ENCODE measurements around the gene CAPN1.
A peak's percentile ranks its signal among the peaks of the same experiment; 100 is the strongest.
"Not testable (repeated sequence)": the region's sequence is repeated elsewhere in the genome, so short reads cannot be mapped to it uniquely, and the experiment has no call there.

CAPN1 gene

DNA sequence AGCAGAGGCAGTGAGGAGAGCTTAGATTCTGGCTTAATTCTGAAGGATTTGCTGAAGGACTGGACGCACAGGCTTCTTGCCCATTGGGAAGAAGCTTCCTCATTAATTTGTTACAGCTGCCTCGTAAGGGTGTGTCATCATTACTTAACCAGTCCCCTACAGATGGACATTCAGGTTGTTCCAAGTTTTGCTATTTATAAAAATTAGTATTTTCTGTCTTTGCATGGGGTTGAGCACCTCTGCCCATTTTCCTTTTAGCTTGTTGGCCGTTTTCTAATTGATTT is 38.1 kb downstream of the CAPN1 start:
- no peak for DNase-seq

DNA sequence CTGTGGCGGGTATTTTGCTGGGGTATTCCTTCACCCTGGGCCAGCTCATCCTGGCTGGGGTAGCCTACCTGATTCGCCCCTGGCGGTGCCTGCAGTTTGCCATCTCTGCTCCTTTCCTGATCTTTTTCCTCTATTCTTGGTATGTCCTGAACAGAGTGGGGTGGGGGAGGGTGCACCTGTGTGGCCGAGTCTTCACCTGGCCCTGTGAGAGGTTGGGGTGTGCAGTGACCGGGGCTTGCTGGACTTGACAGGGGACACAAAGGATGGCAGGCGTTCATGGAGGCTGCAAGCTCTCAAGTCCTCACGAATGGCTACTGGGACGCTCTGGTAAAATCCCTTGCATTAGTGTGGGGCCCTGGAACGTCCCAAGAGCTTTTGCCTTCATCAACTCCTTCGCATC is 39.3 kb downstream of the CAPN1 start:
- DNase-seq: no peak

DNA sequence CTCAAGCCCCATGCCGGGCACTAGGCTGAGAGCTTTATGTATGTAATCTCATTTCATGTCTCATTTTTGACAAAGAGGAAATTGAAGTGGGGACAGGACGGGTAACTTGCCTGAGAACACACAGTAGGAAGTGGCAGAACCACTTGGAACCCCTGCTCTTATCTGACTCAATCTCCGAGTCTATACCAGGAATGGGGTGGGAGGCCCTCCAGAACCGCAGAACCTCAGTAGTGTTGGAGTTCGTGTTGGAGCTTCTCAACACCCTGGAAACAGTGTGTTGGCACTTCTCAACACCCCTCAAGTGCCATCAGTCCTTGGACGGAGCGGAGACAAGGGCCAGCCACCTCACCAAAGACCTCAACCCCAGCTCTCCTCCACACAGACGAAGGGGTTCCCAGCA is 41.3 kb downstream of the CAPN1 start:
- no peak for DNase-seq

DNA sequence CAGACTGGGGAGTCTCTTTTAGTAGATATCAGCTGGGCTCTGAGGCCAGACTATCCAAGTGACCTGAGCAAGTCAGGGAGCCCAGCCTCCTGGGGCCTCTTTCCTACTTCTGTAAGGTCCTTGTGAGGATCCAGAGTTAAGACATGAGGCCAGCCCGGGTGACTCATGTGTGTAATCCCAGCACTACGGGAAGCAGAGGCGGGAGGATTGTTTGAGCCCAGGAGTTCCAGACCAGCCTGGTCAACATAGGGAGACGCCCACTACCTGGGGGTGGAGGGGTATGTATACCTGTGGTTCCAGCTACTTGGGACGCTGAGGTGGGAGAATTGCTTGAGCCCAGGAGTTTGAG is 43.2 kb downstream of the CAPN1 start:
- no peak for DNase-seq

DNA sequence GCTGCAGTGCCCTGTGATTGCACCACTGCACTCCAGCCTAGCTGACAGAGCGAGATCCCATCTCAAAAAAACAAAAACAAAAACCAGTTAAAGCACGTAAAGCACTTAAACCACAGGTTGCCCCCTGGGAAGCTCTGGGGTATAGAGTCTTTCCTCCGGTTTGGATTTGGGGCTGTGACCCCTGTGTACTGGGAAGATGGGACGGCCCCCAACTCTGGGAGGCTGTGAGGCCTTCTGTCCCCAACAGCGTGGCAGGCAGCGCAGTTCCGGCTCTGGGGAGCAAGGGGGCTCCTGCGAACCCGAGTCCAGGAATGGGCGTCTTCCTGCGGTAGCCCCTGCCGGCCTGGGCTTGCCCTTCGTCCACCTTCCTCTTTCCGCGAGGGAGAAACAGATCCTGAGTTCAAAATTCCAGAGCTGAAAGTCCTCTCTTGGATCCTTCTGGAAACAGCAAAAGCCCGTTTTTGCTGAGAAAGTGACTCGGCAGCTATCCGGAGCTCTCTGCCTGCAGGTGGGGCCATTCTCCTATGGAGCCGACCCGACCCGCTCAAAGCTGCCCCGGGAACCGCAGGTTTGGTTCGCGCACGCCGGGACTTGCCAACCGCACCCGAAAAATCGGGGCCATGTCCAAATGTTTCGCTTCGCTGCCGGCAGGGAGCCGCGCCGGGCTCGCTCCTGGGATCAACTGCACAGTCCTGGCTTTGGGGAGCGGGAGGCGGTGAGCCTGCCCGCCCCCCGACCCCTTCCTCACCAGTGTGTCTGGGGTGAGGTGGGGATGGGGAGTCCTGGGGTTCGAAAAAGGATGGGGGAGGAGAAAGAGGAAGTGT is 43.8 kb downstream of the CAPN1 start:
- peak; percentile 17 to 31 for DNase-seq

DNA sequence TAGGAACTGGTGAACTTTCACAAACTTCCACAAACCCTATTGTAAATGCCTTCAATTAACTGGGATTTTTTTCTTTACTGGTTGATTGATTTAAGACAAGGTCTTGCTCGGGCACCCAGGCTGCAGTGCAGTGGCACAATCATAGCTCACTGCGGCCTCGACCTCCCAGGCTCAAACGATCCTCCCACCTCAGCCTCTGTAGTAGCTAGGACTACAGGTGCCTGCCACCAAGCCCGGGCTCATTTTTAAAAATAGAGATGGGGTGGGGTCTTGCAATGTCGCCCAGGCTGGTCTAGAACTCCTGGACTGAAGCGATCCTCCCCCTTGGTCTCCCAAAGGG is 44.3 kb downstream of the CAPN1 start:
- DNase-seq: no peak

DNA sequence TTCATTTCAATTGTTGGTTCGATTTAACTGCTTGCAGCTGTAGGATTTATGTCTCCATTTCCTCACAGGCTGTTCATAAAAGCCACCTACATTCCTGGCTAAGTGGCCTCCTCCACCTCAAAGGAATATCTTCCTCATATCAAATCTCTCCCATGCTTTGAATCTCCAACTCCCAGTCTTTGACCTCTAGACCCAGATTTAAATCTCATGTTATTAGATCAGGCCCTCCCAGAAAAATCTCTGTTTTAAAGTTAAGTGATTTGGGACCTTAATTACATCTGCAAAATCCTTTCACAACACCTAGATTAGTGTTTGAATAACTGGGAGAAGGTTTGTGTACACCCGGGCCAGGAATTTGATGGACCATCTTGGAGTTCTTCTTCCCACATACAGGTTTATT is 46.2 kb downstream of the CAPN1 start:
- DNase-seq: no peak

DNA sequence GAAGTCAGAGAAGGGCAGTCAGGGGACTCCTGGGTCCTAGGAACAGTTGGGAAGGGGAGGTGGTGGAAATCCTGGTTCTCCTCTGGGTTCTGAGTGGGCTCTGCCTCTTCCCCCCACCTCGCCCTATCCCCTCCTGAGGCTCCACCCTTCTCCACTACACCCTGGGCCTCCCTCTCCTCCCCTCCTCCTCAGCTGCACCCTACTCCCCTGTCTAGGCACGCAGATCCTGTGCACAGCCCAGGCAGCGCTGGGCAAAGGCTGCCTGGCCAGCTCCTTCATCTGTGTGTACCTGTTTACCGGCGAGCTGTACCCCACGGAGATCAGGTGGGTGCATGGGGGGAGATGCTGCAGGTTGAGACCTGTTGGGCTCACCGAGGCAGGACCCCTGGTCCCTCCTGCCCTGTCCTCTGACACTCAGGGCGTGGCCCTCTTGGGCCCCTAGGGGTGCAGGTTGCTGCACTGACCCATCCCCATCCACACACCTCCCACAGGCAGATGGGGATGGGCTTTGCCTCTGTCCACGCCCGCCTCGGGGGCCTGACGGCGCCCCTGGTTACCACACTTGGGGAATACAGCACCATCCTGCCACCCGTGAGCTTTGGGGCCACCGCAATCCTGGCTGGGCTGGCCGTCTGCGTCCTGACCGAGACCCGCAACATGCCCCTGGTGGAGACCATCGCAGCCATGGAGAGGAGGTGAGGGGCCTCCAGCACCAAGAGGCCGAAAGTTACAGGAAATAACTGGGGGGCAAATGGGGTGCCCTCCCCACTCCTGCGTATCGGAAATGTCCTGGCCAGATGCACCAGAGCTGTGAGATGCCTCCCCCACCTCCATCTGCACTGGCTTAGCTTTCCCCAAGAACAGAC is 54.7 kb downstream of the CAPN1 start:
- DNase-seq: no peak

DNA sequence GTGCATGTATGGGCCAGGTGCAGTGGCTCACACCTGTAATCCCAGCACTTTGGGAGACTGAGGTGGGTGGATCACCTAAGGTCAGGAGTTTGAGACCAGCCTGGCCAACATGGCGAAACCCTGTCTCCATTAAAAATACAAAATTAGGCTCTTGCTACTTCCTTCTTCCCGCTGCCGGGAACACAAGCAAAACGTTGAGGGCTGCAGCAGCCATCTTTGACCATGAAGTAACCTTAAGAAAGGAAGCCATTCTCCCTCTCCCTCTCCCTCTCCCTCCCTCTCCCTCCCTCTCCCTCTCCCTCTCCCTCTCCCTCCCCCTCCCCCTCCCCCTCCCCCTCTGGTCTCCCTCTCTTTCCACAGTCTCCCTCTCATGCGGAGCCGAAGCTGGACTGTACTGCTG is 56.6 kb downstream of the CAPN1 start:
- not testable (repeated sequence) for DNase-seq

DNA sequence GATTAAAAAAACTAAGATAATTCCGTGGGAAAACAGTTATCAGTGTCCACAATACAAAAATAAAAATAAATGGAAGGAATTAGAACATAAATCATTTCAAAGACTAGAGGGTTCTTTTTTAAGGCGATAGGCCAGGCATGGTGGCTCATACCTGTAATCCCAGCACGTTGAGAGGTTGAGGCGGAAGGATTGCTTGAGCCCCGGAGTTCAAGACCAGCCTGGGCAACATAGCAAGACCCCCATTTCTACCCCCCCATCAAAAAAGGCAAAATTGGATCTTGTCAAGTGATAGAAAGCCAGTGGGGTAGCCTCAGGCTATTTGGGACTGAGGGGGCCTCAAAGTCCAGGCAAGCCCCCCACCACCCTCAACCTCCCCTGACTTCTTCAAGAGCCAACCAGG is 59.4 kb downstream of the CAPN1 start:
- DNase-seq: no peak

DNA sequence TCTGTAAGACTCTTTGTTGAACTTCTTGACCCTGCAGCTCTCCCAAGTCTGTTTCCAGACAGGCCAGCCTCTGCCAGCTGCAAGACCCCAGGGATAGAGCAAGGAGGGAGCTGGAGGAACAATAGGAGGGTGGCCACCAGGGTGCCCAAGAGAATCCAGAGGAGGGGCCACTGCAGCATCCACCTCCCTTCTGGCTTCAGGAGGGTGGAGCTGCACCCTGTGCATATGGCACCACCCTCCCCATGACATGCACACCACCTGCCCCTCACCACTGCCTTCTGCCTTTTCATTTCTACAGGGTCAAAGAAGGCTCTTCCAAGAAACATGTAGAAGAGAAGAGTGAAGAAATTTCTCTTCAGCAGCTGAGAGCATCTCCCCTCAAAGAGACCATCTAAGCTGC is 60.0 kb downstream of the CAPN1 start:
- no peak for DNase-seq

DNA sequence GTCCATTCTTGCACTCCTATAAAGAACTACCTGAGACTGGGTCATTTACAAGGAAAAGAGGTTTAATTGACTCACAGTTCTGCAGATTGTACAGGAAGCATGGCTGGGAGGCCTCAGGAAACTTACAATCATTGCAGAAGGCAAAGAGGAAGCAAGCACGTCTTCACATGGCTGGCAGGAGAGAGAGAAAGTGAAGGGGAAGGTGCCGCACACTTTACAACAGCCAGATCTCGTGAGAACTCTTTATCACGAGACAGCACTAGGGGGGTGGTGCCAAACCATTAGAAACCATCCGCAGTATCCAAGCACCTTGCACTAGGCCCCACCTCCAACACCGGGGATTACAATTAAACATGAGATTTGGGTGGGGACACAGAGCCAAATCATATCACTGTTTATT is 60.7 kb downstream of the CAPN1 start:
- no peak for DNase-seq

DNA sequence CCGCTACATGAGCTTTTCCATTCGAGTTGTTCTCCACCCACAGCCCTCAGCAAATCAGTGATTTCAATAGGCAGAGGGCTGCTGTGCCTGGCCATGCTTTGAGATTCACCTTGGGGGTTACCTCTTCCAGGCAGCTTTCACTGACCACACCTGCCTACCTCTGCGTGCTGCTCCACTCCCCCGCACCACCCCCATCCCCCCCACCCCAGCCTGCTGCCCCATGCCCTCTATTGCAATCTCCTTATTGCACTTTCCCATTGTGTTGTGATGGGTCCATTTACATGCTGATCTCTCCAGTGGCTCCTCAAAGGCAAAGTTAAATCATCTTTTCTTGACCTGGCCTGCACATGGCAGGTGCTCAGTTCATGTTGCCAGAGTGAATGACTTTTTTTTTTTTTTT is 62.1 kb downstream of the CAPN1 start:
- no peak for DNase-seq

DNA sequence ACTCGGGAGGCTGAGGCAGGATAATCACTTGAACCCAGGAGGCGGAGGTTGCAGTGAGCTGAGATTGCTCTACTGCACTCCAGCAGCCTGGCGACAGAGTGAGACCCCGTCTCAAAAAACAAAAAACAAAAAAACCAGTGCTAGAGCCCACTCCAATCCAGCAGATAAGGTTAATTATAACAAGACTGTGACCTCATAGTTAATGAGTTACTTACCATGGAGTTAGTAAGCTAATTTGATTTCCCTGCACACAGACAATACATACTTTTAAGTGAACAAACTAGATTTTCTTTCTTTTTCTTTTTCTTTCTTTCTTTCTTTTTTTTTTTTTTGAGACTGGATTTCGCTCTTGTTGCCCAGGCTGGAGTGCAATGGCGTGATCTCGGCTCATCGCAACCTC is 63.3 kb downstream of the CAPN1 start:
- DNase-seq: not testable (repeated sequence)

DNA sequence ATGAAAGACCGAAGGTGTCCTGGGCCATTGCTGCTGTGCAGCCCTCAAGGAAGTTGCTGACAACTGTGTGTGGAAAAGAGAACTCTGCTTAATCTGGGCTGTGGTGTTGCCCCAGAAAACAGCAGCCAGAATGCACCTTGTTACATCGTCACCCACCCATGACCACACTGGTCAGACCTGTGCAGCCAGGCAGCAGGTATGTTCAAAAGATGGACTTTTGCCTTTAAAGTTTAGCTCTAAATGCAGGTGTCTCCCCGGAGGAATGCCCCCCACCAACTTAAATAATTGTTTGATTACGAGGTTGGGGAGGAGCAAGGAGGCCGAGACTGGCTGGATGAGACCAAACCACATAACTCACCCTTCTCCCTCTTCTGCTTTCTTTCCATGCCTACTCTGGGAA is 64.8 kb downstream of the CAPN1 start:
- no peak for DNase-seq

DNA sequence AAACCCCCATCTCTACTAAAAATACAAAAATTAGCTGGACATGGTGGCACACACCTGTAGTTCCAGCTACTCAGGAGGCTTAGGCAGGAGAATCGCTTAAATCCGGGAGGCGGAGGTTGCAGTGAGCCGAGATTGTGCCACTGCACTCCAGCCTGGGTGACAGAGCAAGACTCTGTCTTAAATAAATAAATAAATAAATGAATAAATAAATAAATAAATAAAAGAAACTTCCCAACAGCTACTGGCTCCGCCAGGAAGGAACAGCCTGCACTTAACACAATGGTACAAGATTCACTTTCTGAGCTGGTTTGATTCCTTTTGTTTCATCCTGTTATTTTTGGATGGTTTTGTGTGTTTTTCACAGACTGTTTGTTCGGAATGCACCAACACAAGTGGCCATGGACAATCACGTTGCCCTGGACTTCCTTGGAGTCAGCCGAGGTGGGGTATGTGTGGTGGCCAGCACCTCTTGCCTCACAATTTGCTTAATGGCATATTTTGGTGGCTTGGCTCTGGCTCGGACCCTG is 66.5 kb downstream of the CAPN1 start:
- not testable (repeated sequence) for DNase-seq

DNA sequence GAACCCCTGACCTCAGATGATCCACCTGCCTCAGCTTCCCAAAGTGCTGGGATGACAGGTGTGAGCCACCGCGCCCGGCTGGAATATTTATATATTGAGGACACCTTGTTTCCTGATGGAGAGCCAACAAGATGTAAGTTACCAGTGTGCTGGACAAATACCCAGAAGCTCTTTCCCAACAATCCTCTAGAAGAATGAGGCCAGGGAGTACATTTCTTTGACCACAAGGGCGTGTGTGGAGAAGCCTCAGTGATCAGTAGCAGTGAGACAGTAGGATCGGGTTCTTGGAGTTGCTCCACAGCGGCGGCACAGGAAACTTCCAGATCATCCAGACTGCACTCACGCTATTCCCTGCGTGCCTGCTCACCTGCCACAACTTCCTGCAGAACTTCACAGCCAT is 69.7 kb downstream of the CAPN1 start:
- no peak for DNase-seq

DNA sequence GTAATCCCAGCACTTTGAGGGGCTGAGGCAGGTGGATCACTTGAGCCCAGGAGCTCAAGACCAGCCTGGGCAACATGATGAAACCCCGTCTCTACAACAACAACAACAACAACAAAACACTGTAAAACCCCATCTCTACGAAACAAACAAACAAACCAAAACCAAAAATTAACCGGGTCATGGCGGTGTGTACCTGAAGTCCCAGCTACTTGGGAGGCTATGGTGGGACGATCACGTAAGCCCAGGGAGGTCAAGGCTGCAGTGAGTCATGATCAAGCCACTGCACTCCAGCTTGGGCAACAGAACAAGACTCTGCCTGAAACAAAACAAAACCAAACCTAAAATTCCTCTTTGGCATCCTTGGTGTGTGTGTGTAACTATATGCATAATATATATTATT is 73.0 kb downstream of the CAPN1 start:
- no peak for DNase-seq

DNA sequence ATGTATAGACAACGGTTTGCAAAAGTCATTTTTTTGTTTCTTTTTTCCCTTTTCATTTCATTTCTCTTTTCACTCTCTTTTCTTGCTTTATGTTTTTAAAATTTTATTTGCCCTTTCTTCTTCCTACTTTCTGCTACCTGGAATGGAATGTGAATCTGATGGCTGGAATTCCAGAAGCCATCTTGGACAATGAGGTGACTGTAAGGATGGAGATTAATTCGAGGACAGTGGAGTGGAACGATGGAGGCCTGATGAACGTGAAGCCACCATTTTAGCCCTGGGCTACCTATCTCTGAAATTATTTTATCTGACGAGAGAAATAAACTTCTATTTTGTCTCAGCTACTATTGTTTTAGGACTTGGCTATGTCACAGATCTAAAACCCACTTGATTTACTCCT is 77.3 kb downstream of the CAPN1 start:
- DNase-seq: no peak

DNA sequence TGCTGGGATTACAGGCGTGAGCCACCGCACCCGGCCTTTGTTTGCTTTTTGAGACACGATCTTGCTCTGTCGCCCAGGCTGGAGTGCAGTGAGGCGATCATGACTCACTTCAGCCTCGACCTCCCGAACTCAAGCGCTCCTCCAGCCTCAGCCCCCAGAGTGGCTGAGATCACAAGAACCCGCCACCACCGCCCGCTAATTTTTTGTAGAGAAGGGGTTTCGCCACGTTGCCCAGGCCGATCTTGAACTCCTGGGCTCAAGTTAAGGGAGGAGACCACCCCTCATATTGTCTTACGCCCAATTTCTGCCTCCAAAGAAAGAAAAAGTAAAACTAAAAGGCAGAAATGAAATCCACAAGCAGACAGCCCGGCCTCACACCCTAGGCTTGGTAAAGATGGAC is 78.6 kb downstream of the CAPN1 start:
- DNase-seq: no peak

DNA sequence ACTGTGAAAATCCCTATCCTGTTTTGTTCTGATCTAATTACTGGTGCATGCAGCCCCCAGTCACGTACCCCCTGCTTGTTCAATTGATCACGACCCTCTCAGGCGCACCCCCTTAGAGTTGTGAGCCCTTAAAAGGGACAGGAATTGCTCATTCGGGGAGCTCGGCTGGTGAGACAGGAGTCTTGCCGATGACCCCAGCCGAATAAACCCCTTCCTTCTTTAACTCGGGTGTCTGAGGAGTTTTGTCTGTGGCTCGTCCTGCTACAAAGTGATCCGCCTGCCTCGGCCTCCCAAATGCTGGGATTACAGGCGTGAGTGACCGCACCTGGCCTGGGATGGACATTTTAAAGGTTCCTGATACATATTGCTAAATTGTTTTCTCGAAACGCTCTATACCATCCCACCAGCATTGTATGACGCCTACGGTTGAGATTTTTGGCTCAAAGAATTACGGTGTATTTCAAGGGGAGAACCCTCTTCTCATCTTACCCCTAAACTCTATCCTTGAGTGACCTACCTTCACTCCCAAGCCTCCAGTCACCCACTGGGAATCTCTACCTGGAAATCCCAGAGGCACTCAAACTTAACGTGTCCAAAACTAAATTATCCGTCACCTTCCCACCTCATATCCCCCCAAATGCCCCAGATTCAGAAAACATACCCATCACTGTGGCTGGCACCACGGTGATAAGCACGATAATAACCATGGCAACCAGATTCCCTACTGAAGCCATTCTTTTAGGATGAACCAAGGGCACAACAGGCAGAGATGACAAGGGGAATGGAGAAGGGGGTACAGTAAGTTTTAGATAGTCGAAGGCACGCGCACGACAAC is 79.2 kb downstream of the CAPN1 start:
- DNase-seq: no peak

All from SHP77 (cell line).